GM21723 (cell line): Measurements from ENCODE around the gene TOR2A.

ENCODE experiments used
- ATAC-seq: cut with Tn5 transposase; IDR thresholded peaks from one replicate; pipeline ENCODE4 v1.9.1; 2021; ENCODE audit warnings: mild to moderate bottlenecking, moderate library complexity; ENCODE audit not compliant: unreplicated experiment

TOR2A gene

GRCh38 chr9:127744398-127745110 is 9.5 kb upstream of the TOR2A start:
- ATAC-seq, result no peak

- no peak for ATAC-seq
Measured at GRCh38 chr9:127742435-127743088, 7.5 kb upstream of the TOR2A start.

- ATAC-seq, result no peak
Measured at GRCh38 chr9:127741831-127742434, 6.8 kb upstream of the TOR2A start.

- ATAC-seq, result no peak
Measured at GRCh38 chr9:127739614-127740330, 4.7 kb upstream of the TOR2A start.

GRCh38 chr9:127738666-127739065 is 3.6 kb upstream of the TOR2A start:
- no peak for ATAC-seq

GRCh38 chr9:127735530-127736185 is 564 bp upstream of the TOR2A start:
- peak; percentile 13 for ATAC-seq

- no peak for ATAC-seq
Measured at GRCh38 chr9:127734247-127734746, 797 bp downstream of the TOR2A start.

- ATAC-seq, result no peak
Measured at GRCh38 chr9:127733614-127734013, 1.5 kb downstream of the TOR2A start.

GRCh38 chr9:127732444-127732843 is 2.6 kb downstream of the TOR2A start:
- no peak for ATAC-seq

- ATAC-seq, result no peak
Measured at GRCh38 chr9:127731938-127732337, 3.2 kb downstream of the TOR2A start.

GRCh38 chr9:127730799-127731410 is 4.2 kb downstream of the TOR2A start:
- no peak for ATAC-seq

GRCh38 chr9:127730262-127730661 is 4.8 kb downstream of the TOR2A start:
- ATAC-seq, result no peak

- ATAC-seq, result no peak
Measured at GRCh38 chr9:127729522-127730256, 5.4 kb downstream of the TOR2A start.

GRCh38 chr9:127728808-127729207 is 6.3 kb downstream of the TOR2A start:
- no peak for ATAC-seq

- ATAC-seq, result no peak
Measured at GRCh38 chr9:127726871-127727270, 8.2 kb downstream of the TOR2A start.

GRCh38 chr9:127724012-127724411 is 11.1 kb downstream of the TOR2A start:
- no peak for ATAC-seq

GRCh38 chr9:127723444-127723843 is 11.7 kb downstream of the TOR2A start:
- no peak for ATAC-seq

GRCh38 chr9:127723013-127723412 is 12.1 kb downstream of the TOR2A start:
- no peak for ATAC-seq

GRCh38 chr9:127722055-127722745 is 12.9 kb downstream of the TOR2A start:
- ATAC-seq, result no peak
